Left forelimb (tissue), 1 donor: ENCODE measurements around the gene ST6GALNAC4.
A peak's percentile ranks its signal among the peaks of the same experiment; 100 is the strongest.
"Not testable (repeated sequence)": the region's sequence is repeated elsewhere in the genome, so short reads cannot be mapped to it uniquely, and the experiment has no call there.

Source experiments
- DNase-seq: peaks from one replicate; pipeline ENCODE4 v3.0.0-alpha.2; 2018; ENCODE audit warnings: low spot score

ST6GALNAC4 gene

DNA sequence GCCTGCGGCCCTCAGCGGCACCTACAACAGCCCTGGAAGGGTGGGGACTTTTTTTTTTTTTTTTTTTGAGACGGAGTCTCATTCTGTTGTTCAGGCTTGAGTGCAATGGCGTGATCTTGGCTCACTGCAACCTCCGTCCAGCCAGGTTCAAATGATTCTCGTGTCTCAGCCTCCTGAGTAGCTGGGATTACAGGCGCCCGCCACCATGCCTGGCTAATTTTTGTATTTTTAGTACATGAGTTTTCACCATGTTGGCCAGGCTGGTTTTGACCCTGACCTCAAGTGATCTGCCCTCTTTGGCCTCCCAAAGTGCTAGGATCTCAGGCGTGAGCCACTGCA lies 46.7 kb downstream of the ST6GALNAC4 start:
- not testable (repeated sequence) for DNase-seq

DNA sequence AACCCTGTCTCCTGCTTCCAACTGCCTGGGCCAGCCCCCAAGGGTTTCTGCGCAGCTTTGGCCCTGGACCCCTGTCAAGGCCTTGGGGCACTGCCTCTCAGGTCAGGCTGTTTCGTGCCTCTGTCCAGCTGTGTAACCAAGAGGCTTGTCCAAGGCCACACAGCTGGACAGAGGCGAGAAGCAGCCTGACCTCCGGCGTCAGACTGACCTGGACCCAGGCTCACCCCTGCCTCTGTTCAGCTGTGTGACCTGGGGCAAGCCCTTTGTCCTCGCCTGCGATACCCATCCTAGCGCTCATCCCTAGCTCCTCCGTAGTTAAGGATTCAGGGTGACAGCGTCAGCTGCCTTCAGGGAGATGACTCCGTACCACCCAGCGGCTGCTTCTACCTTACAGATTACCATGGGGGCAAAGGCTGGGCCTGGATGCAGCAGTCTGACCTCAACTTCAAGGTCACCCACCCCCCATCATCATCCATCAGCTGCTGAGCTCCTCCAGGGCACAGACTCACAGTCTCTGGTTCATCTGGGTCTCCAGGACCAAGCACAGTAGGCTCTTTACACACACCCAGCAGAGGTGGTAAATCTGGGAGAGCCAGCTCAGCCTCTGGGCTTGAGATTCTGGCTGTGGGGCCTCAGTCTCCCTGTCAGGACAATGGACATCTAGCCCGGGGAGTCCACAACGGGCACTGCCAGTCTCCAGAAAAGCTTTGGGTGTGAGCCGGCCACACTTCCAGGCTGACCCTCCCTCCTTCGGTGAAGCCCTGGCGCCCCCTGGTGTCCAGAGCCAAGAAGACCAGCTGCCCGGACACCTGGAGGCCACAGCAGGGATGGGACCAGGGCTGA lies 47.3 kb downstream of the ST6GALNAC4 start:
- peak; percentile 88 for DNase-seq

DNA sequence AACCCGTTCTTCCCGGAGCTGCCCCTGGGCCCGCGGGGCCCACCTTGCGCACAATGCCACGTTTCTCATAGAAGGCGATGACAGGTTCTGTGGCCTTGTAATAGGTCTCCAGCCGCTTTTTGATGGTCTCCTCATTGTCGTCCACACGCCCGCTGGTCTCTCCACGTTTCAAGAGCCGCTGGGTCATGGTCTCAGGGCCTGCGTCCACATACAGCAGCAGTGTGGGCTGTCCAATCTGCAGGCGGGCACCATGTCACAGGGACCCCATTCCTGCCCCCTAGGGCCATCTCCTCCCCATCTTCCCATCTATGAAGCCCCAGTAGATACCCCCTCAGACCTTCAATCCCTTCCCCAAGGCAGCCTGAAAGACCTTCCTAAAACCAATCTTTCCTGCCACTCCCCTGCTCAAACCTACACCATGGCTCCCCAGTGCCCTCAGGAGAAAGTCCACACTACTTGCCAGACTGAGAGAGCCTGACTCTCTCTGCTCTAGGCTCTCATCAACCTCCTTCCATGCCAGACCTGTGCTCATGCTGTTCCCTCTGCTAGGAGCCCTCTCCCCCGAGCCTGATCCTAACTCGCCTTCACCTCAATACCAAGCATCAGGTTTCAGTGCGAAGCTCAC lies 48.5 kb downstream of the ST6GALNAC4 start:
- no peak for DNase-seq

DNA sequence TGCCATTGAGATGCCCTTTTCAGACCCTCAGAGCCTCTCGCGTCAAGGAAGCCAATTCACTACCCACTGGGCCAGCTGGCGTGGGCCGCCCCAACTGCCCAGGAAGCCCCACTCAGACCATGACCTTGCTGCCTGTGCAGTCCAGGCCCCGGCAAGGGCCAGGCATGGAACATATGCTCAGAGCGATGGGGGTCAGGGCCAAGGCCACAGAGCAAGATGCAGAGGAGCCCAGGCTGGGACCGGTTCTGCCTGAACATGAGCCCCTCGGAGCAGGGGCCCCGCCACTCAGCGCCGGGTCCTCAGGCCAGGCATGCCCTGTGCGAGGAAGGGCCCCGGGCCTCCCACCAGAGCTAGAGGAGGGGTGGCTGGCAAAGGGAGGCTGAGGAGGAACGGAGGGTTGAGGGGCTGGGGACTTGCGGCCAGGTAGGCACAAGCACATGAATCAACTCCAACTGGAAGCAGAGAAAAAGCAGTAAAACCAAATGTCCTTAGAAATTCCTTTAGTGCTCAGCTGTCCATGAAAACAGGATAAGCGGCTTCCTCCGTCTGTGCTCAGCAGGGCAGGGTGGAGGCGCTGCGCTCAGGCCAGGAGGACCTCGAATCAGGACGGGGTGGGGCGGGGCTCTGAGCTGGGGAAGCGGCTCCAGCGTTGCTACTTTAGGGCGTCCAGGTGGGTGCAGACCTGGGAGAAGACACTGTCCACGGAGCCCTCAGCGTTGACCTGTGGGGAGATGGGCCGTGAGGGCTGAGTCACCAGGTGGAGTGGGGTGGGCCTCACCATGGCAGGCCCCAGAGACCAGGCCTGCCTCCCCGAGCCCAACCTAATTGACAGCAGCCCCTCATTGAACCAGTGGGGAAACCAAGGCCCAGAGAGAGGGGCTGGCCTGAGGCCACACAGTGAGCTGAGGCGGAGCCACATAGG lies 49.2 kb downstream of the ST6GALNAC4 start:
- DNase-seq, result no peak

DNA sequence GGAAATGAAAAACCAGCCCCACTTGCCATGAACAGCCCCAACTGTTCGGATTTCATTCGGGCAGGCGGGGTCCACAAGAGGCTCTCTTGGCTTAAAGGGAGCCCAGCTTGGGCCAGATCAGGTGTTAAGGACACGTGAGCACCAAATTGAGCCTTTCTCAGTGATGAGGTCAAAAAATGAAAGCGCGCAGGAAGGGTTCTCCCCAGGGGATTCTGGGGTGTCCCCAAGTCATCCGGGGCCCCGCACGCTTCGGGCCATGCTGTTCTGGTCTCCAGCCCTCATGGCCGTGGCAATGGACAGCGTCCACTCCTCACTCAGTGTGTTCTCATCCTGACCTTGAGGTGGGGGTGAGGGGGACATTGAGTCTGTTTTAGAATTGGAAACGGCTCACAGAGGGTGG lies 50.3 kb downstream of the ST6GALNAC4 start:
- no peak for DNase-seq

DNA sequence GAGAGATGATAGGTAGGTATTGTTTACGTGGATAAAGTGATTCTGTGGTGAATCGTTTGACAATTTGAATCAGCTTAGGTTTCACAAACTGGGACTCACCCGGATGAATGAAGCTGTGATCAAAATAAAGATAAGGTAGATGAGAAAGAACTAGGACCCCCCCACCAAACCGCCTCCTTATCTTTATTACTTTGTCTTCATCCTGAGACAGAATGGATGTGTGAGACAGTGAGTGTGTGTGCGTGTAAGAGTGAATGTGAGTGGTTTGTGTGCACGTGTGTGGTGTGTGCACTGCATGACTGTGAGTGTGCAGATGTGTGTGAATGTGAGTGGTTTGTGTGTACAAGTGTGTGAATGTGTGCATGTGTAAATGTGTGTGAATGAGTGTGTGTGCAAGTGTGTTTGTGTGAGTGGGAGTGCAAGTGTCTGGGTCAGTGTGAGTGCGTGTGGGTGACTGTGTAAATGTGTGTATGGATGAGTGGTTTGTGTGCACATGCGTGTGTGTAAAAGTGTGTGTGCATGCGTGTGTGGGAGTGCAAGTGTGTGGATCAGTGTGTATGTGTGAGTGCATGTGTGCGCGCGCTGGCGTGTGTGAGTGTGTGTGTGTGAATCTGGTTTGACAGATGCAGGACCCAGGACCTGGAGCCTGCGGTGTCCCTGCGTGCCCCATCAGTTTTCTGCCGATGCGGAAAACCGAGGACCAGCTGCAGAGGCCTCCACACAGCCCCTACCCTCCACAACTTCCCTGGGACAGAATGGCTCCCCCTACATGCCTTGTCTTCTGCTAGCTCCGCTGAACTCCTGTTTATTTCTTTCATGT lies 51.0 kb downstream of the ST6GALNAC4 start:
- DNase-seq, result no peak

DNA sequence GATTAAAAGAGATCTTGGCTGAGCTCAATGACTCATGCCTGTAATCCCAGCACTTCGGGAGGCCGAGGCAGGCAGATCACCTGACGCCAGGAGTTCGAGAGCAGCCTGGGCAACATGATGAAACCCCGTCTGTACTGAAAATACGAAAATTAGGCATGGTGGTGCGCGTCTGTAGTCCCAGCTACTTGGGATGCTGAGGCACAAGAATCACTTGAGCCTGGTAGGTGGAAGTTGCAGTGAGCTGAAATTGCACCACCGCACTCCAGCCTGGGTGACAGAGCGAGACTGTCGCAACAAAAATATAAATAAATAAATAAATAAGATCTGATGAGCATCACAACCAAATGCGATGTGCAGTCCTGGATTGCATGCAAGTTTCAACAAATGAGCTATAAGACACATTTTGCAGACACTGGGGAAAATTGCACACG lies 53.6 kb downstream of the ST6GALNAC4 start:
- DNase-seq, result no peak

DNA sequence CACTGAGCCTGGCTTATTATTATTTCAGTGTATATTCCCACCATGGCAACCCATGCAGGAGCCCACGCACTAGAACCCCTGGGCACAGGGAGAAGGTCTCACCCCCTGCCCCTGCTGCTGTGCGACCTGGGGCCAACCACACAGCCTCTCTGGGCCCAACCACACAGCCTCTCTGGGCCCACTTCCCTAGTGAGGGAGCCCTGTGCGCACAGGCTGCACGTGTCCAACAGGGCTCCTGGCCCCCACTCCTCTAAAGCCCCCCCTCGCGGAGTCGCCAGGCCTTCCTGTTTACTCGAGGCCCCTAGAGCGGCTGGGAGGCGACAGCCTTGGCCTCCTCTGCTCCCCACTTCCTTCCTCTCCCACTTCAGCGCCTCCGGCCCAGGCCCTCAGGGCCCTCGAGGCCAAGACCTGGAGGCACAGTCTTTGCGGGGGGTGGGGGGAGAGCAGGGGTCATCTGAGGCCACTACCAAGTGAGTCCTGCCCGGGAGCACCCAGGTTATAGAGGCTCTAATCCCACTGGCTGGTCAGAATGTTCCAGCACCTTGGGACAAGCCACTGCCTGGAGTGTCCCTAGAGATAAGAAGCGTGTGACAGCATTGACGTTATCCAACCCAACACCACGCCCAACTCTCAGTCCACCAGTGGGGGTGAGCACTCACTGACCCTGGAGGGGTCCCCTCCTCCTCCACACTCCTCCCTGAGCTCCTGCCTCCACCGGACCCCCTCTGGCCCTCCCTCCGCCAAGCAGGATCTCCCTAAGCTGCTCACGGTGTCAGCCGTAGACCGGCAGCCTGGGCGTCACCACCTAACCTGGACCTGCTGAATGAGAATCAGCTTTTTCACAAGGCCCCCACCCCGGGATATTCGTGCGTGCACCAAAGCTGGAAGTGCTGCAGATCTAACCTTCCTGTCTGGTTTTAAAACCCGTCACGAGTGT lies 54.5 kb downstream of the ST6GALNAC4 start:
- no peak for DNase-seq

DNA sequence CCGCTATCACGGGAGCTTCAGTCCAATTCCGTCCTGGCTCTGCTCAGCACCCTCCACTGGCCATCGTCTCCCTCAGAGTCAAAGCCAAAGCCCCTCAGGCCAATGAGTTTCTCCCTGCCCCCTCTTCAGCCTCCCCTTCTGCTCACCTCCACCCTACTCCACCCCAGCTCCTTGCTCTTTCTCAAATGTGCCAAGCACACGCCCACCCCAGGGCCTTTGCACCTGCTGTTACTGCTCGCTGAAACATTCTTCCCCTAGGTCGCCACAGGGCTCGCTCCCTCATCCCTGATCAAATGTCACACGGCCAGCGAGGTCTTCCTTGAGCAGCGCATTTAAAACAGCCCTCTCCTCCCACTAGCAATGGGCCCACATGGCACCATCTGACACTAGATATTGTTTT lies 56.1 kb downstream of the ST6GALNAC4 start:
- no peak for DNase-seq

DNA sequence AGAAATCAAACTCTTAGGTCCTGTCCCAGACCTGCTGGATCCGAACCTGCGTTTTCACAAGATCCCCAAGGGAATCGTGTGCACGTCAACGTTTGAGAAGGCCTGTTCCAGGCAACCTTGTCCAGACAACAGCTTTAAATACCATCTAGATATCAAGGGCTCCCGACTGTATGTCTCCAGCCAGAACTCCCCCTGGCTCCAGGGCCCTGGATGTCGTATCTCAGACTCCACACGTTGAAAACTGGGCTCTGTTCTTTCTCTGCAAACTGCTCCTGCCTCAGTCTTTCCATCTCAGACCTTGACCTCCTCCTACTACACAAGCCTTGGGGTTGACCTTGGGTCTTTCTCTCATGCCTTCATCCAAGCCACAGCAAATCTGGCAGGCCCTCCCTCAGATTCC lies 56.6 kb downstream of the ST6GALNAC4 start:
- DNase-seq, result no peak

DNA sequence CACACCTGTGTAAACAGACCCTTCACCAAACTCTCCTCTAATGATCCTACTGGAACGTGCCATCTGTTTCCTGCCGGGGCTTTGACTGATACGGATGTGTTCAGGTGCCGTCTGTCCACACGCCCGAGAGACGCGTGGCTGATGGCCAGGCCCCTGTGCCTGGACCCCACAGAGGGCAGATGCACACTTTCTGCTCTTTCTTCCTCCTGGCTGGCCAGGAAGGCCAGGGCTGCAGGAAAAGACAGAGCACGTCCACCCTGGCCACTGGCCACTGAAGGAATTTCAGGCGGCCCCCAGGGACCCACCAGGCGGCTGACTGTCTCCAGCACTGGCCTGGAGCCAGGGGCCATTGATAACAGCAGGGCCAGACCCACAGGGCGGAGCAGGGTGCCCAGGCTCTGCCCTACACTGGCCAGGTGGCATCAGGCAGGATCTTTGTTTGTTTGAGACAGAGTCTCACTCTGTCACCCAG lies 58.8 kb downstream of the ST6GALNAC4 start:
- no peak for DNase-seq
